SK-N-SH treated with all-trans-retinoic acid at 6 μM for 48 hours (cell line): ENCODE results near the gene WNT7A.

Source experiments
- ATAC-seq: fragments of 200-7000 bp; cut with Tn5 transposase; 3 replicates; pipeline ENCODE4 v1.9.1; 2020; ENCODE audit warnings: mild to moderate bottlenecking, moderate library complexity
- ARNTL ChIP-seq: fragments of 450-650 bp; formaldehyde crosslinking; IDR thresholded peaks from 2 replicates; pipeline ENCODE4 v1.5.0; 2020; ENCODE audit warnings: low read depth, mild to moderate bottlenecking, moderate library complexity, borderline replicate concordance
- BACH2 ChIP-seq: fragments of 250-450 bp; sonication (Bioruptor Pico); IDR thresholded peaks from 2 replicates; pipeline ENCODE4 v1.9.0; 2021; ENCODE audit warnings: mild to moderate bottlenecking, borderline replicate concordance
- CREB5 ChIP-seq: fragments of 250-450 bp; sonication (Bioruptor Pico); IDR thresholded peaks from 2 replicates; pipeline ENCODE4 v1.5.1; 2020; ENCODE audit warnings: low read depth, mild to moderate bottlenecking, moderate library complexity
- CSDC2 ChIP-seq: fragments of 250-450 bp; sonication (Bioruptor Pico); IDR thresholded peaks from 2 replicates; pipeline ENCODE4 v1.5.0; 2020; ENCODE audit warnings: mild to moderate bottlenecking, moderate library complexity
- CSRNP3 ChIP-seq: fragments of 250-450 bp; sonication (Bioruptor Pico); IDR thresholded peaks from 2 replicates; pipeline ENCODE4 v1.5.1; 2021; ENCODE audit warnings: mild to moderate bottlenecking, moderate library complexity
- ESRRG ChIP-seq: fragments of 250-450 bp; sonication (Bioruptor Pico); IDR thresholded peaks from 2 replicates; pipeline ENCODE4 v1.6.1; 2021; ENCODE audit warnings: mild to moderate bottlenecking
- ISL1 ChIP-seq: fragments of 250-450 bp; sonication (Bioruptor Pico); IDR thresholded peaks from 2 replicates; pipeline ENCODE4 v2.1.2; 2022; ENCODE audit warnings: mild to moderate bottlenecking, moderate library complexity
- OSR1 ChIP-seq: fragments of 250-450 bp; sonication (Bioruptor Pico); IDR thresholded peaks from 2 replicates; pipeline ENCODE4 v1.8.0; 2022; ENCODE audit warnings: moderate library complexity, mild to moderate bottlenecking, inconsistent platforms
- PATZ1 ChIP-seq: fragments of 250-450 bp; sonication (Bioruptor Pico); IDR thresholded peaks from 2 replicates; pipeline ENCODE4 v1.8.0; 2020; ENCODE audit warnings: mild to moderate bottlenecking, moderate library complexity, borderline replicate concordance
- POU6F1 ChIP-seq: fragments of 250-450 bp; sonication (Bioruptor Pico); IDR thresholded peaks from 2 replicates; pipeline ENCODE4 v1.8.0; 2021; ENCODE audit warnings: low read depth, mild to moderate bottlenecking, moderate library complexity, borderline replicate concordance
- PPARA ChIP-seq: fragments of 250-450 bp; sonication (Bioruptor Pico); IDR thresholded peaks from 2 replicates; pipeline ENCODE4 v1.5.0; 2020; ENCODE audit warnings: mild to moderate bottlenecking, borderline replicate concordance
- RARB ChIP-seq: fragments of 250-450 bp; sonication (Bioruptor Pico); IDR thresholded peaks from 2 replicates; pipeline ENCODE4 v1.8.0; 2021; ENCODE audit warnings: mild to moderate bottlenecking, moderate library complexity
- TCF4 ChIP-seq: fragments of 250-450 bp; sonication (Bioruptor Pico); IDR thresholded peaks from 2 replicates; pipeline ENCODE4 v1.8.0; 2021; ENCODE audit warnings: mild to moderate bottlenecking, moderate library complexity, borderline replicate concordance
- TOX ChIP-seq: fragments of 250-450 bp; sonication (Bioruptor Pico); IDR thresholded peaks from 2 replicates; pipeline ENCODE4 v1.8.0; 2021; ENCODE audit warnings: mild to moderate bottlenecking, moderate library complexity, borderline replicate concordance
- ZC3H10 ChIP-seq: fragments of 250-450 bp; sonication (Bioruptor Pico); IDR thresholded peaks from 2 replicates; pipeline ENCODE4 v1.5.1; 2021; ENCODE audit warnings: mild to moderate bottlenecking, moderate library complexity
- ZFP3 ChIP-seq: fragments of 250-450 bp; sonication (Bioruptor Pico); IDR thresholded peaks from 2 replicates; pipeline ENCODE4 v1.5.0; 2020; ENCODE audit warnings: mild to moderate bottlenecking, moderate library complexity
- ZFP30 ChIP-seq: fragments of 450-650 bp; formaldehyde crosslinking; IDR thresholded peaks from 2 replicates; pipeline ENCODE4 v1.5.0; 2022; ENCODE audit warnings: mild to moderate bottlenecking, moderate library complexity
- ZNF565 ChIP-seq: fragments of 450-650 bp; formaldehyde crosslinking; conservative IDR thresholded peaks from 2 replicates; pipeline ENCODE4 v1.5.0; 2020; ENCODE audit warnings: low read depth, mild to moderate bottlenecking, moderate library complexity
- ZNF70 ChIP-seq: fragments of 450-650 bp; formaldehyde crosslinking; IDR thresholded peaks from 2 replicates; pipeline ENCODE4 v1.5.0; 2020; ENCODE audit warnings: mild to moderate bottlenecking, moderate library complexity
- ZNF8 ChIP-seq: fragments of 450-650 bp; formaldehyde crosslinking; IDR thresholded peaks from 2 replicates; pipeline ENCODE4 v1.5.0; 2020; ENCODE audit warnings: mild to moderate bottlenecking, moderate library complexity

Gene WNT7A

GRCh38 chr3:13827699-13828098, 52.2 kb downstream of the WNT7A start (continued):
- TF ChIP-seq CREB5 (CRISPR knock-in tag) (no peak), ESRRG (CRISPR knock-in tag) (no peak)

- no peak for ATAC-seq
- TF ChIP-seq CSDC2 (CRISPR knock-in tag), result no peak
- no peak for TF ChIP-seq BACH2
- TF ChIP-seq POU6F1, result no peak
- TF ChIP-seq ESRRG (CRISPR knock-in tag), result no peak
- no peak for TF ChIP-seq TOX
- TF ChIP-seq ARNTL (CRISPR knock-in tag), result no peak
- no peak for TF ChIP-seq ZNF565 (CRISPR knock-in tag)
- no peak for TF ChIP-seq CSRNP3
- TF ChIP-seq RARB (CRISPR knock-in tag), result no peak
- no peak for TF ChIP-seq ZNF70
- no peak for TF ChIP-seq TCF4
- no peak for TF ChIP-seq ISL1 (CRISPR knock-in tag)
- TF ChIP-seq PPARA (CRISPR knock-in tag), result no peak
- no peak for TF ChIP-seq OSR1 (CRISPR knock-in tag)
- no peak for TF ChIP-seq ZC3H10
Measured at GRCh38 chr3:13827256-13827655, 52.6 kb downstream of the WNT7A start.

GRCh38 chr3:13826672-13827071, 53.2 kb downstream of the WNT7A start:
- no peak for ATAC-seq
- TF ChIP-seq ZC3H10, result no peak
- peak; percentile 96 for TF ChIP-seq ZNF70
- no peak for TF ChIP-seq ESRRG (CRISPR knock-in tag)
- TF ChIP-seq CSDC2 (CRISPR knock-in tag), result no peak
- TF ChIP-seq POU6F1, result no peak

GRCh38 chr3:13825821-13826220, 54.0 kb downstream of the WNT7A start:
- ATAC-seq, result no peak
- TF ChIP-seq ZC3H10 (no peak), ZNF8 (CRISPR knock-in tag) (no peak), BACH2 (no peak), ZFP3 (CRISPR knock-in tag) (no peak), ZNF565 (CRISPR knock-in tag) (no peak), CSDC2 (CRISPR knock-in tag) (no peak), CSRNP3 (no peak)

- no peak for ATAC-seq
- TF ChIP-seq ZFP3 (CRISPR knock-in tag) (no peak), ARNTL (CRISPR knock-in tag) (no peak), ZFP30 (CRISPR knock-in tag) (no peak), ZNF70 (no peak), PATZ1 (no peak)
Measured at GRCh38 chr3:13825311-13825579, 54.6 kb downstream of the WNT7A start.
